ENCODE data around the gene LAIR1. TPM values are rescaled to one million over a fixed set of nuclear protein-coding genes. Genes with fewer than 3 reads are reported as not detected.

LAIR1 gene
- total RNA-seq, 1 donor = 0.36 TPM

DNA sequence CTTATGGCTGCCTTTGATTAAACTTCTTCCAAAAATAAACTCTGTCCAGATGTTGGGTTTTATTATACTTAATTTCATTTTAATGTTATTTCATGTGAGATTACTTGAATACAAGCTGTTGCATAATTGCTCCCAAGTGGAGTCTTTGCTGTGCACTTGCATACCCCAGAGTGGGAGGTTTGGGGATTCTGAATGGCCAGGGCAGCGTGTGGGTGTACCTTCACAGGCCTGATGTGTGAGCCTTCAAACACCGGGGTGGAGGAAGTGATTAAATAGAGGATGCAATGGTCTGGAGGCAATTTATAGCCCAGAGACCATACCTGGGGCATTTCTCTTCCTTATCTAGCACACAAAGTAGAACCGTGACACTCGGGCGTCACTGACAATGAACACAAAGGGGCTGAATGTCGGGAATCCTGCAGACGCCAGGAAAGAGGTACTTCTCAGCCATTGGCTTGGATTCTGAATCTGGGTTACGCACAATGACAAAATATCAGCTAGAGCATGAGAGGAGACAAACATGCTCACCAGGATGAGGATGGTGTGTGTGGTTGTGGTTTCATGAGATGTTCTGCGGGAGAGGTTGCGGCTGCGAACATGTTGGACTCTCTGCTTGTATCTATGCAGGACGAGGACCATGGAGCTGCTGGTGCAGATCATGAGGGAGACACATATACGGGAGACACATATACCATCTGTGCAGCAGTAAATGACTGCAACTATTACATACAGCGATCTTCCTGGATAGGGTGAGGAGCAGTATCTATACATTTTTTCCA lies 44.6 kb downstream of the LAIR1 start:
- Histone ChIP-seq H2AFZ (ENCODE audit: low read length) (no peak overlapping the region), H3K36me3 (ENCODE audit: insufficient read depth, low read length) (no peaks in the 10 kb centered on the region), H4K20me1 (ENCODE audit: insufficient read depth, low read length) (no peaks in the 10 kb centered on the region), H3K79me2 (ENCODE audit: insufficient read depth, low read length) (no peaks in the 10 kb centered on the region), H3K27ac (ENCODE audit: low read depth, low read length) (no peak overlapping the region), H3K4me3 (ENCODE audit: insufficient read depth, low read length) (no peak overlapping the region), H3K9me3 (ENCODE audit: low read depth, low read length) (no peaks in the 10 kb centered on the region), H3K4me2 (ENCODE audit: insufficient read depth, low read length) (no peak overlapping the region), H3K27me3 (ENCODE audit: insufficient read depth, low read length) (peaks cover 2% of the 10 kb centered on the region), H3K4me1 (ENCODE audit: insufficient read depth, low read length) (no peaks in the 10 kb centered on the region)
- TF ChIP-seq, protein P1, sequence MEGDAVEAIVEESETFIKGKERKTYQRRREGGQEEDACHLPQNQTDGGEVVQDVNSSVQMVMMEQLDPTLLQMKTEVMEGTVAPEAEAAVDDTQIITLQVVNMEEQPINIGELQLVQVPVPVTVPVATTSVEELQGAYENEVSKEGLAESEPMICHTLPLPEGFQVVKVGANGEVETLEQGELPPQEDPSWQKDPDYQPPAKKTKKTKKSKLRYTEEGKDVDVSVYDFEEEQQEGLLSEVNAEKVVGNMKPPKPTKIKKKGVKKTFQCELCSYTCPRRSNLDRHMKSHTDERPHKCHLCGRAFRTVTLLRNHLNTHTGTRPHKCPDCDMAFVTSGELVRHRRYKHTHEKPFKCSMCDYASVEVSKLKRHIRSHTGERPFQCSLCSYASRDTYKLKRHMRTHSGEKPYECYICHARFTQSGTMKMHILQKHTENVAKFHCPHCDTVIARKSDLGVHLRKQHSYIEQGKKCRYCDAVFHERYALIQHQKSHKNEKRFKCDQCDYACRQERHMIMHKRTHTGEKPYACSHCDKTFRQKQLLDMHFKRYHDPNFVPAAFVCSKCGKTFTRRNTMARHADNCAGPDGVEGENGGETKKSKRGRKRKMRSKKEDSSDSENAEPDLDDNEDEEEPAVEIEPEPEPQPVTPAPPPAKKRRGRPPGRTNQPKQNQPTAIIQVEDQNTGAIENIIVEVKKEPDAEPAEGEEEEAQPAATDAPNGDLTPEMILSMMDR (IDR thresholded peaks at IDR 0.05; ENCODE audit: extremely low read depth, low read depth, low read length) = no peak
- no peak for DNase-seq (ENCODE audit: insufficient read length, low spot score, missing footprints)

GRCh38 chr19:54319049-54319448 lies 45.7 kb downstream of the LAIR1 start:
- no peaks in the 10 kb centered on the region for H3K79me2 ChIP-seq (ENCODE audit: insufficient read depth, low read length)
- H3K9me3 ChIP-seq (ENCODE audit: low read depth, low read length) = no peaks in the 10 kb centered on the region
- no peaks in the 10 kb centered on the region for H3K4me1 ChIP-seq (ENCODE audit: insufficient read depth, low read length)
- no peaks in the 10 kb centered on the region for H3K36me3 ChIP-seq (ENCODE audit: insufficient read depth, low read length)
- H3K4me3 ChIP-seq (ENCODE audit: insufficient read depth, low read length) = no peak overlapping the region
- TF ChIP-seq, protein P1 (IDR thresholded peaks at IDR 0.05; ENCODE audit: extremely low read depth, low read depth, low read length) = no peak
- no peak overlapping the region for H3K4me2 ChIP-seq (ENCODE audit: insufficient read depth, low read length)
- no peaks in the 10 kb centered on the region for H4K20me1 ChIP-seq (ENCODE audit: insufficient read depth, low read length)
- H2AFZ ChIP-seq (ENCODE audit: low read length) = no peak overlapping the region
- no peak overlapping the region for H3K27ac ChIP-seq (ENCODE audit: low read depth, low read length)
- DNase-seq (ENCODE audit: insufficient read length, low spot score, missing footprints) = peak; percentile 35
- H3K27me3 ChIP-seq (ENCODE audit: insufficient read depth, low read length) = peaks cover 2% of the 10 kb centered on the region

- H3K4me3 ChIP-seq (ENCODE audit: insufficient read depth, low read length) = no peak overlapping the region
- TF ChIP-seq, protein P1 (IDR thresholded peaks at IDR 0.05; ENCODE audit: extremely low read depth, low read depth, low read length) = no peak
- no peaks in the 10 kb centered on the region for H3K4me1 ChIP-seq (ENCODE audit: insufficient read depth, low read length)
- H3K36me3 ChIP-seq (ENCODE audit: insufficient read depth, low read length) = no peaks in the 10 kb centered on the region
- DNase-seq (ENCODE audit: insufficient read length, low spot score, missing footprints) = no peak
- H3K9me3 ChIP-seq (ENCODE audit: low read depth, low read length) = no peaks in the 10 kb centered on the region
- no peak overlapping the region for H3K27ac ChIP-seq (ENCODE audit: low read depth, low read length)
- no peaks in the 10 kb centered on the region for H4K20me1 ChIP-seq (ENCODE audit: insufficient read depth, low read length)
- peaks cover 2% of the 10 kb centered on the region for H3K27me3 ChIP-seq (ENCODE audit: insufficient read depth, low read length)
- no peak overlapping the region for H2AFZ ChIP-seq (ENCODE audit: low read length)
- H3K4me2 ChIP-seq (ENCODE audit: insufficient read depth, low read length) = no peak overlapping the region
- H3K79me2 ChIP-seq (ENCODE audit: insufficient read depth, low read length) = no peaks in the 10 kb centered on the region
Measured at GRCh38 chr19:54317965-54318240, 46.8 kb downstream of the LAIR1 start.

DNA sequence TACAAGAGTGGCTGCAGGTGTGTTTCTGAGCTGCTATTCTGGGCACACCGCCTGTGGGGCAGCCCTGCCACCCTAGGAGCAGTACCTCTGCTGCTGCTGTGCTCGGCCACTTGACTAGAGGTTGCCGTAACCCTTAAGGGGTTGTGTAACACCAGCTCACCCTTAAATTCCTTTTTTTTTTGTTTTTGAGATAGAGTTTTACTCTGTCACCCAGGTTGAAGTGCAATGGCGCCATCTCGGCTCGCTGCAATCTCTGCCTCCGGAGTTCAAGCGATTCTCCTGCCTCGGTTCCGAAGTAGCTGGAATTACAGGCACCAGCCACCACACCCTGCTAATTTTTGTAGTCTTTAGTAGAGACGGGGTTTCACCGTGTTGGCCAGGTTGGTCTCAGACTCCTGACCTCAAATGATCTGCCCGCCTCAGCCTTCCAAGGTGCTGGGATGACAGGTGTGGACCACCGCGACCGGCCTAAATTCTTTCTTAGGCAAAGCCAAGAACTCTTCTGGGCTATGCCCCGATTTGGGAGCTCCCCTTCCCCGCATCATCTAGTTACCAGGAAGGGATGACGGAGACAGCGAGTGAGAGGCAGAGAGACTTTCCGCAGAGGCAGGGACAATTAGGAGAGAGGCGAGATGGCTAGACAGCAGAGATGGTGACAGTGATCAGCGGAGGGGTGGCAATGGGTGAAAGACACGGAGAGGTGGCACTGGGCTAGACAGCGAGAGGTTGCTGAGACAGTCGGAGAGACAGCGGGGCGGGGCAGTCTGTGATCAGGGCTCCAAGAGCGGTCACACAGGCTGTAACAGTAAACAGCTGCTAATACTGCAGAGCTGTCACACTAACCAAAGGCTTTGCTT lies 47.4 kb downstream of the LAIR1 start:
- Histone ChIP-seq H3K36me3 (ENCODE audit: insufficient read depth, low read length) (no peaks in the 10 kb centered on the region), H3K27ac (ENCODE audit: low read depth, low read length) (no peak overlapping the region), H3K4me3 (ENCODE audit: insufficient read depth, low read length) (no peak overlapping the region), H3K4me2 (ENCODE audit: insufficient read depth, low read length) (no peak overlapping the region), H4K20me1 (ENCODE audit: insufficient read depth, low read length) (no peaks in the 10 kb centered on the region), H2AFZ (ENCODE audit: low read length) (no peak overlapping the region), H3K9me3 (ENCODE audit: low read depth, low read length) (no peaks in the 10 kb centered on the region), H3K4me1 (ENCODE audit: insufficient read depth, low read length) (no peaks in the 10 kb centered on the region), H3K27me3 (ENCODE audit: insufficient read depth, low read length) (peaks cover 2% of the 10 kb centered on the region), H3K79me2 (ENCODE audit: insufficient read depth, low read length) (no peaks in the 10 kb centered on the region)
- no peak for DNase-seq (ENCODE audit: insufficient read length, low spot score, missing footprints)
- TF ChIP-seq, protein P1 (IDR thresholded peaks at IDR 0.05; ENCODE audit: extremely low read depth, low read depth, low read length) = no peak
